ENCODE measurements around the gene FOXO3.

- TF ChIP-seq, protein P1, sequence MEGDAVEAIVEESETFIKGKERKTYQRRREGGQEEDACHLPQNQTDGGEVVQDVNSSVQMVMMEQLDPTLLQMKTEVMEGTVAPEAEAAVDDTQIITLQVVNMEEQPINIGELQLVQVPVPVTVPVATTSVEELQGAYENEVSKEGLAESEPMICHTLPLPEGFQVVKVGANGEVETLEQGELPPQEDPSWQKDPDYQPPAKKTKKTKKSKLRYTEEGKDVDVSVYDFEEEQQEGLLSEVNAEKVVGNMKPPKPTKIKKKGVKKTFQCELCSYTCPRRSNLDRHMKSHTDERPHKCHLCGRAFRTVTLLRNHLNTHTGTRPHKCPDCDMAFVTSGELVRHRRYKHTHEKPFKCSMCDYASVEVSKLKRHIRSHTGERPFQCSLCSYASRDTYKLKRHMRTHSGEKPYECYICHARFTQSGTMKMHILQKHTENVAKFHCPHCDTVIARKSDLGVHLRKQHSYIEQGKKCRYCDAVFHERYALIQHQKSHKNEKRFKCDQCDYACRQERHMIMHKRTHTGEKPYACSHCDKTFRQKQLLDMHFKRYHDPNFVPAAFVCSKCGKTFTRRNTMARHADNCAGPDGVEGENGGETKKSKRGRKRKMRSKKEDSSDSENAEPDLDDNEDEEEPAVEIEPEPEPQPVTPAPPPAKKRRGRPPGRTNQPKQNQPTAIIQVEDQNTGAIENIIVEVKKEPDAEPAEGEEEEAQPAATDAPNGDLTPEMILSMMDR (IDR thresholded peaks at IDR 0.05 in 4 of 5, conservative IDR thresholded peaks at IDR 0.05 in 1 of 5): no peak
- TF ChIP-seq POLR2A (IDR thresholded peaks at IDR 0.05): no peak
These were observed 29.4 kb upstream of the FOXO3 start for GRCh38 chr6:108531332-108531731.

Data from gastrocnemius medialis (tissue), 4 donors.